Stomach smooth muscle (tissue), 2 donors: Measurements from ENCODE around the gene CDH4.

Source experiments
- H3K27ac ChIP-seq: one replicate; pipeline ENCODE4 v1.7.0; 2013; ENCODE audit warnings: mild to moderate bottlenecking, low read length, inconsistent platforms
- H3K27me3 ChIP-seq, 2 donors: one replicate each; pipeline ENCODE4 v1.7.0; 2013; ENCODE audit warnings: low read length in 2 of 2; ENCODE audit not compliant: insufficient read depth in 2 of 2, control insufficient read depth in 1 of 2
- H3K36me3 ChIP-seq, 2 donors: one replicate each; pipeline ENCODE4 v1.7.0; 2013; ENCODE audit warnings: low read length in 2 of 2; ENCODE audit not compliant: control insufficient read depth in 2 of 2, insufficient read depth in 2 of 2
- H3K4me1 ChIP-seq: one replicate; pipeline ENCODE4 v1.7.0; 2013; ENCODE audit warnings: low read length; ENCODE audit not compliant: control insufficient read depth, insufficient read depth
- H3K4me3 ChIP-seq, 2 donors: one replicate each; pipeline ENCODE4 v1.7.0; 2013; ENCODE audit warnings: low read length in 2 of 2
- H3K9ac ChIP-seq, 2 donors: one replicate each; pipeline ENCODE4 v1.7.0; 2013; ENCODE audit warnings: low read length in 2 of 2, mild to moderate bottlenecking in 1 of 2
- H3K9me3 ChIP-seq, 2 donors: one replicate each; pipeline ENCODE4 v1.7.0; 2013; ENCODE audit warnings: low read length in 2 of 2; ENCODE audit not compliant: control insufficient read depth in 2 of 2
- donor health status: healthy.
- donor health status: Pancreatic carcinoma.

CDH4 gene

GRCh38 chr20:61911824-61912223 lies 659.8 kb downstream of the CDH4 start:
- Histone ChIP-seq H3K27ac (no peak overlapping the region), H3K4me3 (no peak overlapping the region), H3K4me1 (no peaks in the 10 kb centered on the region), H3K27me3 (peaks cover 0 to 11% of the 10 kb centered on the region in 2 donors), H3K9me3 (peaks cover 7 to 10% of the 10 kb centered on the region in 2 donors), H3K36me3 (no peaks in the 10 kb centered on the region), H3K9ac (no peak overlapping the region)

- Histone ChIP-seq H3K4me1 (no peaks in the 10 kb centered on the region), H3K27me3 (peaks cover 2 to 13% of the 10 kb centered on the region in 2 donors), H3K9me3 (peaks cover 7 to 10% of the 10 kb centered on the region in 2 donors), H3K4me3 (no peak overlapping the region), H3K36me3 (no peaks in the 10 kb centered on the region), H3K9ac (no peak overlapping the region), H3K27ac (no peak overlapping the region)
Measured at GRCh38 chr20:61912665-61913422, 660.8 kb downstream of the CDH4 start.

GRCh38 chr20:61913423-61914225 lies 661.6 kb downstream of the CDH4 start:
- peaks cover 4 to 15% of the 10 kb centered on the region in 2 donors for H3K27me3 ChIP-seq
- H3K9me3 ChIP-seq, result peaks cover 7 to 10% of the 10 kb centered on the region in 2 donors
- H3K4me3 ChIP-seq, result no peak overlapping the region
- no peaks in the 10 kb centered on the region for H3K36me3 ChIP-seq
- no peaks in the 10 kb centered on the region for H3K4me1 ChIP-seq
- H3K9ac ChIP-seq, result no peak overlapping the region
- no peak overlapping the region for H3K27ac ChIP-seq

GRCh38 chr20:61915101-61915500 lies 663.0 kb downstream of the CDH4 start:
- Histone ChIP-seq H3K9me3 (peaks cover 7 to 9% of the 10 kb centered on the region in 2 donors), H3K9ac (no peak overlapping the region), H3K4me1 (no peaks in the 10 kb centered on the region), H3K4me3 (no peak overlapping the region), H3K27ac (no peak overlapping the region), H3K36me3 (no peaks in the 10 kb centered on the region), H3K27me3 (peaks cover 4 to 12% of the 10 kb centered on the region in 2 donors)

GRCh38 chr20:61916318-61916891 lies 664.3 kb downstream of the CDH4 start:
- Histone ChIP-seq H3K4me3 (no peak overlapping the region), H3K27me3 (peaks cover 4 to 12% of the 10 kb centered on the region in 2 donors), H3K9me3 (peaks cover 3 to 4% of the 10 kb centered on the region in 2 donors), H3K27ac (no peak overlapping the region), H3K36me3 (no peaks in the 10 kb centered on the region), H3K9ac (no peak overlapping the region), H3K4me1 (no peaks in the 10 kb centered on the region)

GRCh38 chr20:61917474-61918145 lies 665.5 kb downstream of the CDH4 start:
- peaks cover 4 to 13% of the 10 kb centered on the region in 2 donors for H3K27me3 ChIP-seq
- peaks cover 0 to 4% of the 10 kb centered on the region in 2 donors for H3K9me3 ChIP-seq
- H3K36me3 ChIP-seq, result no peaks in the 10 kb centered on the region
- no peak overlapping the region for H3K27ac ChIP-seq
- H3K4me3 ChIP-seq, result no peak overlapping the region
- no peaks in the 10 kb centered on the region for H3K4me1 ChIP-seq
- no peak overlapping the region for H3K9ac ChIP-seq

GRCh38 chr20:61918548-61918947 lies 666.5 kb downstream of the CDH4 start:
- no peaks in the 10 kb centered on the region for H3K4me1 ChIP-seq
- no peaks in the 10 kb centered on the region for H3K36me3 ChIP-seq
- no peak overlapping the region for H3K27ac ChIP-seq
- H3K9me3 ChIP-seq, result peaks cover 0 to 4% of the 10 kb centered on the region in 2 donors
- H3K9ac ChIP-seq, result no peak overlapping the region
- peaks cover 4 to 13% of the 10 kb centered on the region in 2 donors for H3K27me3 ChIP-seq
- H3K4me3 ChIP-seq, result no peak overlapping the region

GRCh38 chr20:61919239-61919638 lies 667.2 kb downstream of the CDH4 start:
- H3K4me1 ChIP-seq, result no peaks in the 10 kb centered on the region
- no peak overlapping the region for H3K4me3 ChIP-seq
- H3K9ac ChIP-seq, result no peak overlapping the region
- peaks cover 0 to 4% of the 10 kb centered on the region in 2 donors for H3K9me3 ChIP-seq
- H3K27me3 ChIP-seq, result peaks cover 7 to 10% of the 10 kb centered on the region in 2 donors
- H3K27ac ChIP-seq, result no peak overlapping the region
- no peaks in the 10 kb centered on the region for H3K36me3 ChIP-seq

- no peaks in the 10 kb centered on the region for H3K4me1 ChIP-seq
- no peaks in the 10 kb centered on the region for H3K36me3 ChIP-seq
- H3K27me3 ChIP-seq, result peaks cover 9 to 12% of the 10 kb centered on the region in 2 donors
- H3K27ac ChIP-seq, result no peak overlapping the region
- peaks cover 0 to 4% of the 10 kb centered on the region in 2 donors for H3K9me3 ChIP-seq
- no peak overlapping the region for H3K9ac ChIP-seq
- no peak overlapping the region for H3K4me3 ChIP-seq
Measured at GRCh38 chr20:61919675-61920365, 667.8 kb downstream of the CDH4 start.

- Histone ChIP-seq H3K27ac (no peak overlapping the region), H3K4me3 (no peak overlapping the region), H3K4me1 (no peaks in the 10 kb centered on the region), H3K9ac (no peak overlapping the region), H3K9me3 (no peaks in the 10 kb centered on the region), H3K27me3 (peaks cover 9 to 13% of the 10 kb centered on the region in 2 donors), H3K36me3 (no peaks in the 10 kb centered on the region)
Measured at GRCh38 chr20:61922411-61922810, 670.4 kb downstream of the CDH4 start.
